ENCODE data around the gene ZNF599.

The ZNF599 gene

GRCh38 chr19:34744896-34745690, 27.9 kb downstream of the ZNF599 start:
- DNase-seq (ENCODE audit: low spot score) = no peak
- FAIRE-seq = no peak

DNA sequence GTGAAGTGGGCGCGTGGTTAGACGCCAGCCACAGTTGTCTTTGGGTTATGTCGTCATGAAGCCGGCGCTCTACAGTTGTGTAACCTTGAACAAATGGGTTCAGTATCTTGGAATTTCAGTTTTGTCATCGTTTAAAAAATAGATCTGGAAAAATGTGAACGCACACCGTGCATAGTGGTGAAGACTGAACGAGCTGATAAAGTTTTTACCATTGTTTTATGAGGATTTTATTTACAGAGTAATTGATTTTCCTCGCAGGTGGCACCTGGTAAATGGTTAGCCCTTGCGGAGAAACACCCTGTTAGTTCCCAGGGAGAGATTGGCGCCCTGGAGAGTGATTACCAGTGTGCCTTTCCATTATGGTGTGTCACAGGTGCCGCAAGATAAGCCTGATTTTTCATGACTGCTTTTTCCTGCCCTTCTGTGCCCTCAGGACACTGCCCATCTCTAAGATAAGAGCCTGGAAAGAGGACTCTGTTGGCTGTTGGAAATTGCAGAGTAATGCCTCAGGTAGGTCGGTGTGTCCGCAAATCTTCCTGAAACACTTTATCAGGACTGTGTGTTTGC, 38.4 kb downstream of the ZNF599 start:
- DNase-seq (ENCODE audit: low spot score) = no peak
- no peak for FAIRE-seq

DNA sequence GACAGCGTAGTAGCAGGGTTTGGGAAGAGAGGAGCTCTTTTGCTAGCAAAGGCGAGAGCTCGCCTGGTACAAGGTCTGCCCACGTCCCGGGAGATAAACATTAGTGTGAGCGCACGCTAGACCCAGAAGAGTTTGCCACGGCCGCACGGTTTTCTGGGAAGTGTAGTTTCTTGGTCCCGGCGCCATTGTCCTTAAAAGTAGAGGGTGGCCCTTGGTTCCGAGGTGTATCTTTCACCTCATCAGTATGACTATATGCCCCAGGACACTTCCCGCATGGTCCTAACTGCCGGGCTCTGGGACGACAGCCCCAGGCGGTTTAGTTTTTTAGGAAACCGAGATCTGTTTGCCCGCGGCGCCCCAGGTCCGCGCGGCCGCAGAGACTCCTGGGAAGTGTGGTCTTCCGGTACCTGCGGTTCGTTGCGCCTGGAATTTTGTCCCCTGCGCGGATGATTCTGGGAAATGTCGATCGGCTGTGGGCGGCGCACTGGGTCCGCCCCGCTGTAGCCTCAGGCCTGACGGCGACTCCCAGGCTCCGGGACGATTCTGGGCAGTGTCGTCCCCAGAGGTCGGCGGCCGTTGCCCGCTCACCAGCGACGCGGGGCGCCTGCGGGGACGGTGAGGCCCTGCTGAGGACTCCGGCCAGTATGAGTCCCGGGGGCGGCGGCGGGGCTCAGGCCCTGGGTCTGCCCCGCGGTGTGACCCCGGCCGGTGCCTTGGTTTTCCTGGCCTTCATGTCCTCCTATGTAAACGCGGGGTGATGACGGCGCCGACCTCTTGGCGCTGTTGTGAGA, 39.1 kb downstream of the ZNF599 start, which contains the start of gene ZNF181:
ZNF181 (plus strand) TSS at position 498 of the 791 bp plus-strand sequence. CDS start 795 bp downstream, outside the sequence.
- FAIRE-seq = no peak
- peak; percentile 68 for DNase-seq (ENCODE audit: low spot score)

- FAIRE-seq = no peak
- no peak for DNase-seq (ENCODE audit: low spot score)
Observed at GRCh38 chr19:34733266-34733745, 39.7 kb downstream of the ZNF599 start.

- no peak for DNase-seq (ENCODE audit: low spot score)
- FAIRE-seq = no peak
Observed at GRCh38 chr19:34732612-34733211, 40.3 kb downstream of the ZNF599 start.

- FAIRE-seq (no peak), DNase-seq (ENCODE audit: low spot score) (no peak)
Observed at GRCh38 chr19:34731964-34732363, 41.1 kb downstream of the ZNF599 start.

- FAIRE-seq (no peak), DNase-seq (ENCODE audit: low spot score) (no peak)
Observed at GRCh38 chr19:34731019-34731829, 41.8 kb downstream of the ZNF599 start.

GRCh38 chr19:34725400-34725799, 47.6 kb downstream of the ZNF599 start:
- DNase-seq (ENCODE audit: low spot score) (no peak), FAIRE-seq (no peak)

- FAIRE-seq (no peak), DNase-seq (ENCODE audit: low spot score) (no peak)
Observed at GRCh38 chr19:34722353-34722752, 50.7 kb downstream of the ZNF599 start.

DNA sequence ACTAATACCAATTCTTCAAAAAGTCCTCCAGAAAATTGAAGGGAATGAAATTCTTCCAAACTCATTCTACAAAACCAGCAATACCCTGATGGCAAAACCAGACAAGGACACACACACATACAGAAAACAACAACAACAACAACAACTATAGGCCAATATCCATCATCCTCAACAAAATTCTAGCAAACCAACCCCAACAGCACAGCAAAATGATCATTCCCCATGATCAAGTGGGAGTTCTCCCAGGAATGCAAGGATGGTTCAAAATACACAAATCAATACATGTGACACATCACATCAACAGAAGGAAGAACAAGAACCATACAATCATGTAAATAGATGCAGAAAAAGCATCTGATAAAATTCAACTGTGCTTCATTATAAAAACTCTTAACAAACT, 57.7 kb downstream of the ZNF599 start:
- FAIRE-seq (no peak), DNase-seq (ENCODE audit: low spot score) (no peak)

DNA sequence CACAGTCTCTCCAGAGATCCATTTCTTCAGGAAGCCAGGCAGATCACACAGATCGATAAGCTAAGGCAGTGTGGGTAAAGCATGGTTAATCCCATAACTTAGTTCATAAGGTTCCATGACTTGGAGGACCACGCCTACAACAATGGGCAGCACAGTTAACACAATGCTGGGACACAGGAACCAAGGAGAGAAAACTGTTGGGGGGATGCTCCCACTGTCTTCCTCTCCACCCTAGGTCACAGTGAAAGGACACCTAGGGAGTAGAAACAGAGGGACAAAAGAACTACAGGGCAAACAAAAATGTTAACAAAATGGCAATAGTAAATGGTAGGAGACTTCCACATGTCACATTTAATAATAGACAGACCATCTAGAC, 59.8 kb downstream of the ZNF599 start:
- DNase-seq (ENCODE audit: low spot score) = no peak
- FAIRE-seq = no peak

- peak; percentile 41 for DNase-seq (ENCODE audit: low spot score)
- FAIRE-seq = no peak
Observed at GRCh38 chr19:34712395-34713261, 60.4 kb downstream of the ZNF599 start.

DNA sequence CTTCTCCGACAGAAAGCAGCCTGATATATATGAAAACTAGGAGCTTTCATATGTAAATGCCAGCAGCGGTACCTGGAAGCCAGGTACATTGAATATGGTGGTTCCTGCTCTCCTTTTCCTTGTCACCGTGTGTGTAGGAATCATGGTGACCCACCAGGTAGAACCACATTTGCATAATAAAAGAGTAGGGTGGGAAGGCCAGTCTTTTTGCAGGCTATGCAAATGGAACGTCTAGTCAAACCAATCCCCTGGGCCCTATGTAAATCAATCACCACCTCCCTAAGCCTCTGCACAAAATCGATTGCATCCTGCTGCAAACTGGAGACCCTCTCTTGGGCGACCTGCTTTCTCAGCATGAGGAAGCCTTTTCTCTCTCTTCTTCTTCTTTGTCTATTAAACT, 61.1 kb downstream of the ZNF599 start:
- DNase-seq (ENCODE audit: low spot score) = no peak

More for the DNA sequence above, 61.1 kb downstream of the ZNF599 start:
- FAIRE-seq = no peak

All from RCC 7860 (cell line).